OCI-LY7 (cell line): ENCODE data around the gene TNS1. TPM values are rescaled to one million over a fixed set of nuclear protein-coding genes. Genes with fewer than 3 reads are reported as not detected.

Experiments
- BruUV-seq: library from RNA; stranded (reverse); fragments of 400-500 nt; replicated peaks from 2 replicates; lab custom pipeline; 2021; lab: Mats Ljungman, UMichigan
- CTCF ChIA-PET: fragments of 300-600 bp; sonication (Branson Sonifier 250); formaldehyde crosslinking; loops from one replicate; lab custom pipeline; 2022; ENCODE audit warnings: antibody characterized with exemption; ENCODE audit not compliant: unreplicated experiment; lab: Charles Lee
- POLR2A ChIA-PET: fragments of 300-600 bp; sonication (Branson Sonifier 250); formaldehyde crosslinking; loops from one replicate; lab custom pipeline; 2022; ENCODE audit warnings: antibody characterized with exemption; lab: Charles Lee
- DNase-seq: peaks from one replicate; pipeline ENCODE4 v3.0.0-alpha.2; 2015; ENCODE audit warnings: low spot score
- H2AFZ ChIP-seq: fragments of 200-600 bp; sonication (generic), shearing (Covaris generic); 2 replicates; pipeline ENCODE4 v1.6.1; 2014; ENCODE audit warnings: mild to moderate bottlenecking, antibody characterized with exemption, low read length, moderate library complexity
- H3K27ac ChIP-seq: fragments of 200-600 bp; sonication (generic); 2 replicates; pipeline ENCODE4 v1.5.1; 2014; ENCODE audit warnings: mixed run types, low read depth, mild to moderate bottlenecking, moderate library complexity, low read length, inconsistent platforms; ENCODE audit not compliant: poor library complexity, severe bottlenecking
- H3K36me3 ChIP-seq: fragments of 200-600 bp; sonication (generic); 2 replicates; pipeline ENCODE4 v1.6.1; 2014; ENCODE audit warnings: mild to moderate bottlenecking, antibody characterized with exemption, low read length, moderate library complexity, mixed read lengths; ENCODE audit not compliant: insufficient read depth
- H3K4me1 ChIP-seq: fragments of 200-600 bp; sonication (generic); 2 replicates; pipeline ENCODE4 v1.5.1; 2014; ENCODE audit warnings: mild to moderate bottlenecking, low read length; ENCODE audit not compliant: insufficient read depth, poor library complexity, severe bottlenecking
- H3K4me2 ChIP-seq: fragments of 200-600 bp; sonication (generic); 2 replicates; pipeline ENCODE4 v1.6.1; 2014; ENCODE audit warnings: mild to moderate bottlenecking, low read length
- H3K4me3 ChIP-seq: fragments of 200-600 bp; sonication (generic); 2 replicates; pipeline ENCODE4 v1.5.1; 2014; ENCODE audit warnings: mild to moderate bottlenecking, low read depth, low read length; ENCODE audit not compliant: poor library complexity, severe bottlenecking
- H3K79me2 ChIP-seq: fragments of 200-600 bp; sonication (generic); 2 replicates; pipeline ENCODE4 v1.6.1; 2016; ENCODE audit warnings: low read depth, mild to moderate bottlenecking, low read length, moderate library complexity, mixed read lengths; ENCODE audit not compliant: insufficient read depth
- H3K9me2 ChIP-seq: fragments of 200-600 bp; sonication (generic); 2 replicates; pipeline ENCODE4 v1.6.1; 2016; ENCODE audit warnings: mild to moderate bottlenecking, low read length, mixed read lengths; ENCODE audit not compliant: insufficient read depth
- H3K9me3 ChIP-seq: fragments of 200-600 bp; sonication (generic); 2 replicates; pipeline ENCODE4 v1.6.1; 2014; ENCODE audit warnings: mild to moderate bottlenecking, mixed run types, low read length, mixed read lengths
- H4K20me1 ChIP-seq: fragments of 200-600 bp; sonication (generic); 2 replicates; pipeline ENCODE4 v1.6.1; 2014; ENCODE audit warnings: mild to moderate bottlenecking, antibody characterized with exemption, low read length, moderate library complexity, mixed read lengths; ENCODE audit not compliant: insufficient read depth
- EZH2phosphoT487 ChIP-seq: fragments of 200-600 bp; sonication (generic); IDR thresholded peaks from 2 replicates; pipeline ENCODE4 v1.6.1; 2018; ENCODE audit warnings: low read depth, borderline replicate concordance, mild to moderate bottlenecking, mixed run types, antibody characterized with exemption, low read length, moderate library complexity, mixed read lengths
- intact Hi-C: fragments of 100-400 bp; cut with micrococcal nuclease; formaldehyde crosslinking; loops from one replicate; pipeline ENCODE4 v1.10.0; 2022; ENCODE audit not compliant: unreplicated experiment
- total RNA-seq, 2 experiments: library from RNA; depleted of rRNA in 1 of 2; stranded (reverse); fragments of >200 nt in 1 of 2; shearing (Covaris generic) in 1 of 2; gene quantifications; 2 replicates each; pipeline ENCODE4 v1.2.3, GENCODE V29; 2014 to 2022
- TF ChIP-seq, protein P1 (sequence below): fragments of 200-600 bp; sonication (generic); conservative IDR thresholded peaks from 2 replicates; pipeline ENCODE4 v1.5.1; 2014; ENCODE audit warnings: mild to moderate bottlenecking, antibody characterized with exemption, low read length, moderate library complexity, mixed read lengths

Gene TNS1
- total RNA-seq, 2 experiments from 2014 or later = not detected

DNA sequence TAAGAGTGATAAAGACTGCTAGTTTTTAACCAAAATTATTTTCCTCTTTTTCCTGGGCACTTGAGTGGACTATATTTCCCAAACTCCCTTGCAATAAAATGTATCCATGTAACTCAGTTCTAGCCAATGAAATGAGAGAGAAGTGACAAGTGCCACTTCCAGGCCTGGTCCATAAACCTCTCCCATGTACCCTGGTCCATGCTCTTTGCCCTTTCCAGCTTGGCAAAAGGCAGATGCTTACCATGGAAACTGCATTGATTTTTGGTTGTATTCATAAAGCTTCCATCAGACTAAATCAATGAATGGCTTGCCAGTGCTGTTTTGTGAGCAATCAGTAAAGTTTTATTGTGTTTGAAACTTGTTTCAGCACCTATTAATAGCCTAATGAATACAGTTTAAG lies 229.3 kb downstream of the TNS1 start:
- Histone ChIP-seq H3K36me3 (no peaks in the 10 kb centered on the region), H3K4me2 (no peak overlapping the region), H3K79me2 (no peaks in the 10 kb centered on the region), H4K20me1 (no peaks in the 10 kb centered on the region), H3K4me1 (no peaks in the 10 kb centered on the region), H3K27ac (no peak overlapping the region), H2AFZ (no peak overlapping the region), H3K9me3 (no peaks in the 10 kb centered on the region), H3K9me2 (no peaks in the 10 kb centered on the region), H3K4me3 (no peak overlapping the region)
- intact Hi-C loops = no loop called here
- TF ChIP-seq, protein P1, sequence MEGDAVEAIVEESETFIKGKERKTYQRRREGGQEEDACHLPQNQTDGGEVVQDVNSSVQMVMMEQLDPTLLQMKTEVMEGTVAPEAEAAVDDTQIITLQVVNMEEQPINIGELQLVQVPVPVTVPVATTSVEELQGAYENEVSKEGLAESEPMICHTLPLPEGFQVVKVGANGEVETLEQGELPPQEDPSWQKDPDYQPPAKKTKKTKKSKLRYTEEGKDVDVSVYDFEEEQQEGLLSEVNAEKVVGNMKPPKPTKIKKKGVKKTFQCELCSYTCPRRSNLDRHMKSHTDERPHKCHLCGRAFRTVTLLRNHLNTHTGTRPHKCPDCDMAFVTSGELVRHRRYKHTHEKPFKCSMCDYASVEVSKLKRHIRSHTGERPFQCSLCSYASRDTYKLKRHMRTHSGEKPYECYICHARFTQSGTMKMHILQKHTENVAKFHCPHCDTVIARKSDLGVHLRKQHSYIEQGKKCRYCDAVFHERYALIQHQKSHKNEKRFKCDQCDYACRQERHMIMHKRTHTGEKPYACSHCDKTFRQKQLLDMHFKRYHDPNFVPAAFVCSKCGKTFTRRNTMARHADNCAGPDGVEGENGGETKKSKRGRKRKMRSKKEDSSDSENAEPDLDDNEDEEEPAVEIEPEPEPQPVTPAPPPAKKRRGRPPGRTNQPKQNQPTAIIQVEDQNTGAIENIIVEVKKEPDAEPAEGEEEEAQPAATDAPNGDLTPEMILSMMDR = no peak
- TF ChIP-seq EZH2phosphoT487 = no peak
- ChIA-PET POLR2A (no interaction called here), CTCF (no interaction called here)
- DNase-seq = no peak
- BruUV-seq = no TSS peak

DNA sequence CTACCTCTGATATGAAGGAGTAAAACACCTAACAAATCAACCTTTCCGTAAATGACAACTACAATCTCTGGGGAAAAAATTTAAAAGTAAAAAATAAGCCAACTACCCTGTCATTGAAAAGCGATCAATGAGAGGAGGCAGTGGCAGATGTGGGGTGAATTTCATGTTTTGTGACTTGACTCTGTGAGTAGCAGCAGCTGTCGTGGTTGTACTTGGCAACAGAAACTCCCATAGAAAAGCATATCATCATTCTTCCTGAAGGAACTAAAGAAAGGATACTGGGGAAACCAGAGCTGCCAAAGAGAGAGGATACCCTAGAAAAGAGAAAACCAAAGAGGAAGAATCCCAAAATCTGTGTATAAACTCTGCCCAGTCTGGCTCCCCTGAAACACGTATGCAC lies 236.4 kb downstream of the TNS1 start:
- Histone ChIP-seq H3K79me2 (no peaks in the 10 kb centered on the region), H4K20me1 (no peaks in the 10 kb centered on the region), H3K4me1 (no peaks in the 10 kb centered on the region), H3K27ac (no peak overlapping the region), H3K4me2 (no peak overlapping the region), H3K9me2 (no peaks in the 10 kb centered on the region), H2AFZ (no peak overlapping the region), H3K36me3 (no peaks in the 10 kb centered on the region), H3K4me3 (no peak overlapping the region), H3K9me3 (peaks cover 10% of the 10 kb centered on the region; the same call in 1 of the 2 replicates)
- POLR2A ChIA-PET = no interaction called here
- no TSS peak for BruUV-seq
- CTCF ChIA-PET = no interaction called here
- TF ChIP-seq EZH2phosphoT487 = no peak
- TF ChIP-seq, protein P1 = no peak
- intact Hi-C loops = no loop called here
- no peak for DNase-seq

DNA sequence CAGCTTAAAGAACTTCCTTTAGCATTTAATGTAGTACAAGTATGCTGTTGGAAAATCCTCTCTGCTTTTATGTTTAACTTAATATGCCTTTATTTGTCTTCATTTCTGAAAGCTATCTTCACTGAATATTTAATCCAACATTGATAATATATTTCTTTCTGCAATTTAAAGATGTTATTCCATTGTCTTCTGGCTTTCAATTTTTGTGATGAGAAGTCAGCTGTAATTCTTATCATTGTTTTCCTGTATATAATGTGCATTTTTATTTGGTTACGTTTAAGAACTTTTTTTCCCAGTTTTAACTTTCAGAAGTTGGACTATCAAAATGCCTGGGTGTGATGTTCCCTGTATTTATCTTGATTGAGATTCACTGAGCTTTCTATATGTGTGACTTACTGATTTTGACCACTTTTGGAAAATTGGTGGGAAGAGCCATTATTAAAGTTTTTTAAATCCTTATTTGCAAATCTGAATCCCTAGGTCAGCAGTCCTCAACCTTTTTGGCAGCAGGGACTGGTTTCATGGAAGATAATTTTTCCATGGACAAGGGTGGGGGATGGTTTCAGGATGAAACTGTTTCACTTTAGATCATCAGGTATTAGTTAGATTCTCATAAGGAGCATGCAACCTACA lies 241.0 kb downstream of the TNS1 start:
- peaks cover 10% of the 10 kb centered on the region; the same call in 1 of the 2 replicates for H3K9me3 ChIP-seq
- CTCF ChIA-PET = no interaction called here

More for the DNA sequence above, 241.0 kb downstream of the TNS1 start:
- Histone ChIP-seq H3K36me3 (no peaks in the 10 kb centered on the region), H3K9me2 (no peaks in the 10 kb centered on the region), H3K27ac (no peak overlapping the region), H3K4me1 (no peaks in the 10 kb centered on the region), H3K4me2 (no peak overlapping the region), H3K79me2 (no peaks in the 10 kb centered on the region), H4K20me1 (no peaks in the 10 kb centered on the region), H2AFZ (no peak overlapping the region), H3K4me3 (no peak overlapping the region)
- no peak for TF ChIP-seq EZH2phosphoT487
- TF ChIP-seq, protein P1 = no peak
- no peak for DNase-seq
- no TSS peak for BruUV-seq
- POLR2A ChIA-PET = no interaction called here
- intact Hi-C loops = no loop called here
